AG09319 (cell line): ENCODE measurements around the gene LY6G6D.

Source experiments
- DNase-seq: peaks from one replicate; pipeline ENCODE4 v3.0.0-alpha.2; 2010; ENCODE audit warnings: low read depth; ENCODE audit errors: extremely low read depth
- CTCF ChIP-seq: IDR thresholded peaks from 2 replicates; pipeline ENCODE4 v1.5.1; 2011; ENCODE audit warnings: low read depth, mild to moderate bottlenecking, inconsistent platforms, low read length, moderate library complexity

Gene LY6G6D

GRCh38 chr6:31752739-31753319 lies 37.7 kb downstream of the LY6G6D start:
- no peak for TF ChIP-seq CTCF

GRCh38 chr6:31758281-31758680 lies 43.1 kb downstream of the LY6G6D start:
- no peak for TF ChIP-seq CTCF
- DNase-seq: no peak

More at GRCh38 chr6:31752739-31753319, 37.7 kb downstream of the LY6G6D start:
- DNase-seq: no peak

- no peak for DNase-seq
- no peak for TF ChIP-seq CTCF
Measured at GRCh38 chr6:31760790-31761189, 45.6 kb downstream of the LY6G6D start.

- no peak for TF ChIP-seq CTCF
- no peak for DNase-seq
Measured at GRCh38 chr6:31761343-31761742, 46.2 kb downstream of the LY6G6D start.

- TF ChIP-seq CTCF: no peak
- no peak for DNase-seq
Measured at GRCh38 chr6:31762356-31762755, 47.2 kb downstream of the LY6G6D start, which contains the start of gene SAPCD1. Gene SAPCD1, plus strand, starts transcription at chr6:31762656. Its CDS starts 399 bp downstream, at chr6:31763055.

GRCh38 chr6:31762878-31763618 lies 47.9 kb downstream of the LY6G6D start:
- no peak for TF ChIP-seq CTCF
- DNase-seq: no peak

- no peak for DNase-seq
- no peak for TF ChIP-seq CTCF
Measured at GRCh38 chr6:31763619-31763940, 48.4 kb downstream of the LY6G6D start.
